Liver (tissue), 3 donors: ENCODE data around the gene CEPT1.

Experiments used
- ATF3 ChIP-seq: IDR thresholded peaks from 2 replicates; pipeline ENCODE4 v1.6.1; 2016; ENCODE audit warnings: antibody characterized with exemption
- EGR1 ChIP-seq, 2 donors: IDR thresholded peaks; 2 replicates each; pipeline ENCODE4 v1.6.1; 2016 to 2018; ENCODE audit warnings: antibody characterized with exemption in 2 of 2, low read depth in 2 of 2
- GABPA ChIP-seq, 2 donors: IDR thresholded peaks in 1 of 2; conservative IDR thresholded peaks in 1 of 2; 2 replicates each; pipeline ENCODE4 v1.6.1; 2016; ENCODE audit warnings: antibody characterized with exemption in 2 of 2, mild to moderate bottlenecking in 1 of 2, moderate library complexity in 1 of 2
- MAX ChIP-seq: IDR thresholded peaks from 2 replicates; pipeline ENCODE4 v1.6.1; 2016; ENCODE audit warnings: antibody characterized with exemption
- NR2F2 ChIP-seq: IDR thresholded peaks from 2 replicates; pipeline ENCODE4 v1.6.1; 2016; ENCODE audit warnings: antibody characterized with exemption
- RAD21 ChIP-seq, 2 donors: IDR thresholded peaks; 2 replicates each; pipeline ENCODE4 v1.6.1; 2016; ENCODE audit warnings: antibody characterized with exemption in 2 of 2, mild to moderate bottlenecking in 2 of 2
- REST ChIP-seq: IDR thresholded peaks from 2 replicates; pipeline ENCODE4 v1.6.1; 2016; ENCODE audit warnings: antibody characterized with exemption, mild to moderate bottlenecking
- SP1 ChIP-seq: IDR thresholded peaks from 2 replicates; pipeline ENCODE4 v1.6.1; 2018; ENCODE audit warnings: antibody characterized with exemption, mild to moderate bottlenecking
- TAF1 ChIP-seq: conservative IDR thresholded peaks from 2 replicates; pipeline ENCODE4 v1.6.1; 2016; ENCODE audit warnings: antibody characterized with exemption, mild to moderate bottlenecking
- YY1 ChIP-seq: IDR thresholded peaks from 2 replicates; pipeline ENCODE4 v1.6.1; 2016; ENCODE audit warnings: antibody characterized with exemption, mild to moderate bottlenecking
- TF ChIP-seq, protein P1 (sequence below): fragments of 150-350 bp; IDR thresholded peaks from 2 replicates; pipeline ENCODE4 v1.5.1; 2017; ENCODE audit warnings: improper control_type of control experiment, low read depth, low read length; ENCODE audit not compliant: missing input control
- TF ChIP-seq, protein P2 (sequence below): IDR thresholded peaks from 2 replicates; pipeline ENCODE4 v1.6.1; 2016; ENCODE audit warnings: antibody characterized with exemption
- donor health status: healthy.
- donor health status: healthy.

- TF ChIP-seq, protein P1, sequence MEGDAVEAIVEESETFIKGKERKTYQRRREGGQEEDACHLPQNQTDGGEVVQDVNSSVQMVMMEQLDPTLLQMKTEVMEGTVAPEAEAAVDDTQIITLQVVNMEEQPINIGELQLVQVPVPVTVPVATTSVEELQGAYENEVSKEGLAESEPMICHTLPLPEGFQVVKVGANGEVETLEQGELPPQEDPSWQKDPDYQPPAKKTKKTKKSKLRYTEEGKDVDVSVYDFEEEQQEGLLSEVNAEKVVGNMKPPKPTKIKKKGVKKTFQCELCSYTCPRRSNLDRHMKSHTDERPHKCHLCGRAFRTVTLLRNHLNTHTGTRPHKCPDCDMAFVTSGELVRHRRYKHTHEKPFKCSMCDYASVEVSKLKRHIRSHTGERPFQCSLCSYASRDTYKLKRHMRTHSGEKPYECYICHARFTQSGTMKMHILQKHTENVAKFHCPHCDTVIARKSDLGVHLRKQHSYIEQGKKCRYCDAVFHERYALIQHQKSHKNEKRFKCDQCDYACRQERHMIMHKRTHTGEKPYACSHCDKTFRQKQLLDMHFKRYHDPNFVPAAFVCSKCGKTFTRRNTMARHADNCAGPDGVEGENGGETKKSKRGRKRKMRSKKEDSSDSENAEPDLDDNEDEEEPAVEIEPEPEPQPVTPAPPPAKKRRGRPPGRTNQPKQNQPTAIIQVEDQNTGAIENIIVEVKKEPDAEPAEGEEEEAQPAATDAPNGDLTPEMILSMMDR: no peak
- TF ChIP-seq MAX (no peak), ATF3 (no peak), TAF1 (no peak), SP1 (no peak), REST (no peak), GABPA (IDR thresholded peaks at IDR 0.05 in 1 of 2, conservative IDR thresholded peaks at IDR 0.05 in 1 of 2) (no peak), YY1 (no peak), RAD21 (IDR thresholded peaks at IDR 0.05) (no peak), EGR1 (IDR thresholded peaks at IDR 0.05; ENCODE audit: low read depth in 2 of 2) (no peak), NR2F2 (no peak)
- TF ChIP-seq, protein P2, sequence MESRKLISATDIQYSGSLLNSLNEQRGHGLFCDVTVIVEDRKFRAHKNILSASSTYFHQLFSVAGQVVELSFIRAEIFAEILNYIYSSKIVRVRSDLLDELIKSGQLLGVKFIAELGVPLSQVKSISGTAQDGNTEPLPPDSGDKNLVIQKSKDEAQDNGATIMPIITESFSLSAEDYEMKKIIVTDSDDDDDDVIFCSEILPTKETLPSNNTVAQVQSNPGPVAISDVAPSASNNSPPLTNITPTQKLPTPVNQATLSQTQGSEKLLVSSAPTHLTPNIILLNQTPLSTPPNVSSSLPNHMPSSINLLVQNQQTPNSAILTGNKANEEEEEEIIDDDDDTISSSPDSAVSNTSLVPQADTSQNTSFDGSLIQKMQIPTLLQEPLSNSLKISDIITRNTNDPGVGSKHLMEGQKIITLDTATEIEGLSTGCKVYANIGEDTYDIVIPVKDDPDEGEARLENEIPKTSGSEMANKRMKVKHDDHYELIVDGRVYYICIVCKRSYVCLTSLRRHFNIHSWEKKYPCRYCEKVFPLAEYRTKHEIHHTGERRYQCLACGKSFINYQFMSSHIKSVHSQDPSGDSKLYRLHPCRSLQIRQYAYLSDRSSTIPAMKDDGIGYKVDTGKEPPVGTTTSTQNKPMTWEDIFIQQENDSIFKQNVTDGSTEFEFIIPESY: no peak
Observed at GRCh38 chr1:111214074-111214801, 74.2 kb downstream of the CEPT1 start.
